Loucy (cell line): ENCODE measurements around the gene UBL5.
A peak's percentile ranks its signal among the peaks of the same experiment; 100 is the strongest.
"Not testable (repeated sequence)": the region's sequence is repeated elsewhere in the genome, so short reads cannot be mapped to it uniquely, and the experiment has no call there.

ENCODE experiments used
- H2AFZ ChIP-seq: fragments of 200-600 bp; sonication (generic); 2 replicates; pipeline ENCODE4 v1.6.0; 2016; ENCODE audit warnings: antibody characterized with exemption, mild to moderate bottlenecking, low read length, moderate library complexity
- H3F3A ChIP-seq: fragments of 200-600 bp; 2 replicates; pipeline ENCODE4 v1.6.0; 2016; ENCODE audit warnings: antibody characterized with exemption, low read depth, mild to moderate bottlenecking
- H3K27me3 ChIP-seq: fragments of 200-600 bp; sonication (generic); 2 replicates; pipeline ENCODE4 v1.6.1; 2014; ENCODE audit warnings: low read length, mild to moderate bottlenecking; ENCODE audit not compliant: insufficient read depth, poor library complexity, severe bottlenecking
- H3K36me3 ChIP-seq: fragments of 200-600 bp; sonication (generic); 2 replicates; pipeline ENCODE4 v1.6.1; 2016; ENCODE audit warnings: low read length; ENCODE audit not compliant: insufficient read depth
- H3K4me1 ChIP-seq: fragments of 200-600 bp; sonication (generic); 2 replicates; pipeline ENCODE4 v1.5.1; 2014; ENCODE audit warnings: low read length, mild to moderate bottlenecking; ENCODE audit not compliant: insufficient read depth, poor library complexity, severe bottlenecking
- H3K4me2 ChIP-seq: fragments of 200-600 bp; sonication (generic); 2 replicates; pipeline ENCODE4 v1.6.0; 2014; ENCODE audit warnings: antibody characterized with exemption, low read length, low read depth, mild to moderate bottlenecking; ENCODE audit not compliant: poor library complexity, severe bottlenecking
- H3K4me3 ChIP-seq: fragments of 200-600 bp; sonication (generic); 2 replicates; pipeline ENCODE4 v1.5.1; 2014; ENCODE audit warnings: low read length, mild to moderate bottlenecking, mixed read lengths; ENCODE audit not compliant: poor library complexity, severe bottlenecking
- H3K79me2 ChIP-seq: fragments of 200-600 bp; sonication (generic); 2 replicates; pipeline ENCODE4 v1.6.1; 2014; ENCODE audit warnings: low read length; ENCODE audit not compliant: insufficient read depth
- H3K9ac ChIP-seq: fragments of 200-600 bp; sonication (generic); 2 replicates; pipeline ENCODE4 v1.6.0; 2014; ENCODE audit warnings: mild to moderate bottlenecking, low read depth, low read length, moderate library complexity; ENCODE audit not compliant: poor library complexity, severe bottlenecking
- H3K9me2 ChIP-seq: fragments of 200-600 bp; sonication (generic); replicated peaks from 2 replicates; pipeline ENCODE4 v1.6.1; 2016; ENCODE audit warnings: low read depth, low read length, mixed read lengths
- H3K9me3 ChIP-seq: fragments of 200-600 bp; sonication (generic); 2 replicates; pipeline ENCODE4 v1.6.1; 2014; ENCODE audit warnings: mild to moderate bottlenecking, antibody characterized with exemption, low read length, low read depth; ENCODE audit not compliant: insufficient read depth
- H4K20me1 ChIP-seq: fragments of 200-600 bp; sonication (generic); 2 replicates; pipeline ENCODE4 v1.6.0; 2014; ENCODE audit warnings: antibody characterized with exemption, low read length, mild to moderate bottlenecking; ENCODE audit not compliant: insufficient read depth, poor library complexity, severe bottlenecking
- CTCF ChIP-seq: fragments of 200-600 bp; sonication (generic); conservative IDR thresholded peaks from 2 replicates; pipeline ENCODE4 v1.5.1; 2014; ENCODE audit warnings: mild to moderate bottlenecking, antibody characterized with exemption, low read length
- EZH2phosphoT487 ChIP-seq: fragments of 200-600 bp; IDR thresholded peaks from 2 replicates; pipeline ENCODE4 v1.6.1; 2018; ENCODE audit warnings: antibody characterized with exemption, mild to moderate bottlenecking, moderate library complexity, borderline replicate concordance

UBL5 gene

GRCh38 chr19:9789066-9789465, 38.7 kb upstream of the UBL5 start:
- no peaks in the 10 kb centered on the region for H4K20me1 ChIP-seq
- H3K4me3 ChIP-seq = no peak overlapping the region
- peaks cover 7% of the 10 kb centered on the region; the same call in 1 of the 2 replicates for H3K79me2 ChIP-seq
- H3K9ac ChIP-seq = no peak overlapping the region
- no peak for TF ChIP-seq CTCF
- no peak for TF ChIP-seq EZH2phosphoT487
- no peak overlapping the region for H3K4me2 ChIP-seq
- no peaks in the 10 kb centered on the region for H3K9me3 ChIP-seq
- H3K4me1 ChIP-seq = peaks cover 27% of the 10 kb centered on the region
- H3K27me3 ChIP-seq = no peaks in the 10 kb centered on the region
- no peaks in the 10 kb centered on the region for H3K36me3 ChIP-seq
- no peak overlapping the region for H2AFZ ChIP-seq
- no peaks in the 10 kb centered on the region for H3K9me2 ChIP-seq
- H3F3A ChIP-seq = 0 out of 2 replicates have a peak, but pooled peaks cover 3% of the 10 kb centered on the region

DNA sequence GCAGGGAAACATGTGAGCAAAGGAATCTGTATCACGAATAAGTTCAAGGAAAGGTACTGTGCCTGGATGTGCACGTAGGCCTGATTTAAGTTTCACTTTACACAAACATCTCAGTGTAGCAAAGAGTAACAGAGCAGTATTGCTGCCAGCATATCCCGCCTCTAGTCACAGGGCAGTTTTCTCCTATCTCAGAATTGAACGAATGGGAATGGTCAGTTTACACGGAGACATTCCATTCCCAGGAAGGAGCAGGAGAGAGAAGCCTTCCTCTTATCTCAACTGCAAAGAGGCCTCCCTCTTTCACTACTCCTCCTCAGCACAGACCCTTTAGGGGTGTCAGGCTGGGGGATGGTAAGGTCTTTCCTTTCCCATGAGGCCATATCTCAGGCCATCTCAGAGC, 38.1 kb upstream of the UBL5 start:
- not testable (repeated sequence) for H3K36me3 ChIP-seq, H3K4me2 ChIP-seq, H3K9ac ChIP-seq, H4K20me1 ChIP-seq, H3K9me3 ChIP-seq, H3K27me3 ChIP-seq, H3K9me2 ChIP-seq, H3K4me3 ChIP-seq, H3K79me2 ChIP-seq, H3F3A ChIP-seq, H2AFZ ChIP-seq
- H3K4me1 ChIP-seq = peaks cover 26% of the 10 kb centered on the region

GRCh38 chr19:9791073-9791367, 36.7 kb upstream of the UBL5 start:
- not testable (repeated sequence) for H3K27me3 ChIP-seq, H4K20me1 ChIP-seq, H3K79me2 ChIP-seq, H3F3A ChIP-seq, H3K36me3 ChIP-seq, H3K9me2 ChIP-seq, H3K9me3 ChIP-seq, H3K9ac ChIP-seq
- peak overlapping the region; percentile 80 for H3K4me2 ChIP-seq
- peak overlapping the region; percentile 84 for H3K4me3 ChIP-seq
- peak overlapping the region; percentile 72; the same call in 1 of the 2 replicates for H2AFZ ChIP-seq
- peaks cover 23% of the 10 kb centered on the region for H3K4me1 ChIP-seq

- peak overlapping the region; percentile 80 for H3K4me2 ChIP-seq
- 0 out of 2 replicates have a peak, but pooled peaks cover 3% of the 10 kb centered on the region for H3F3A ChIP-seq
- H3K9ac ChIP-seq = peak overlapping the region; percentile 76
- peak overlapping the region; percentile 84 for H3K4me3 ChIP-seq
- peak overlapping the region; percentile 97 for H2AFZ ChIP-seq
- no peaks in the 10 kb centered on the region for H3K36me3 ChIP-seq
- H3K9me3 ChIP-seq = no peaks in the 10 kb centered on the region
- H3K79me2 ChIP-seq = no peaks in the 10 kb centered on the region
- H3K27me3 ChIP-seq = no peaks in the 10 kb centered on the region
- H3K9me2 ChIP-seq = no peaks in the 10 kb centered on the region
- H4K20me1 ChIP-seq = no peaks in the 10 kb centered on the region
- no peak for TF ChIP-seq EZH2phosphoT487
- TF ChIP-seq CTCF = no peak
- H3K4me1 ChIP-seq = peaks cover 24% of the 10 kb centered on the region
Measured at GRCh38 chr19:9791552-9792205, 36.0 kb upstream of the UBL5 start.
